ENCODE results near the gene FLNC. TPM values are rescaled to one million over a fixed set of nuclear protein-coding genes. Genes with fewer than 3 reads are reported as not detected.

Gene FLNC
- total RNA-seq, 1 donor from 2014 or later: 16.2 TPM

DNA sequence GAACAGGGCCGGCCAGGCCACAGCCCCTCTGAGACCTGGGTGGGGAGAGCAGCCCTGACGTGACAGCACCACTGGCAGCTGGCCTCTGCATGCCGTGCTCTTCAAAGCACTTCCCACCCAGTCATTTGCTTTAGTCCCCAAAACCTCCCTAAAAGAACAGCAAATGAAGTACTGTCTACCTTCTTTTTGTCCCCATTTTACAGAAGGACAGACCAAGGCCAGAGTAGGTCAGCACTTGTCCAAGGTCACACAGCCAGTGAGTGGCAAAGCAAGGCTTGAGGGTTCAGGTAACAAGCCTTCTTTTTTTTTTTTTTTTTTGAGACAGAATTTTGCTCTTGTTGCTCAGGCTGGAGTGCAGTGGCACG lies 47.5 kb downstream of the FLNC start:
- DNase-seq (ENCODE audit: low spot score): no peak

DNA sequence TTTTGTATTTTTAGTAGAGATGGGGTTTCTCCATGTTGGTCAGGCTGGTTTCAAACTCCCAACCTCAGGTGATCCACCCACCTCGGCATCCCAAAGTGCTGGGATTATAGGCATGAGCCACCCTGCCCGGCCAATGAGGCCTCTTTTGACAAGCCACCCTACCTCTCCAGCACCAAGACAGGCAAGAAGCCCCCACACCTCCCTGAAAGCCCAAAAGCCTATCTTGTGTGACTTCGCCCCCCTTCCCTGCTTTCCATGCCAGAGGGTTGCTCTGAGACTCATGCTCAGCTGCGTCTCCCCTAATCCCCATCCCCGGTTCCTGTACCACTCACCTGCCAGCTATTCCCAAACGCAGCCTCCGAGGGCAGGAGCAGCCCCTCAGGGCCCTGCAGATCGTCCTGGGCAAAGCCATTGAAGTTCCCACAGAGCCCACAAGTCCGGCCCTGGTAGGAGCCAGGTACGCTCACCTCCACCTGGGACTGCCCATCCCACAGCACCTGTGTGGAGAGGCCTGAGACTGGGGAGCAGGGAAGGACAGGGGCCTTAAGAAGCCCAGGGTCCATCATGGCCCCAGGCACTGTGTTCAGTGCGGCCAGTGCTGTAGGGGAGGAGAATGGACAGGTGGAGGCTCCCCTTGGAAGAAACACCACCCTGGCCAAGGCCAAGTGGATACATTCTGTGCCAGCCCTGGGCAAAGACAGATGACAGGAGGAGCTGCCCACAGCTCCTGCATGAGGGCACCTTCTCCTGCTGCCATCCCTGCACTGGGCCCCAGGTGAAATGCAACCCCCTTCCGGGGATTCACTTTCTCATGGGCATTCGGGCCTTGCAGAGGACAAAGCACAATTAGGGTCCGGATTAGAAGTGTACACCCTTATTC lies 48.3 kb downstream of the FLNC start:
- no peak for DNase-seq (ENCODE audit: low spot score)

DNA sequence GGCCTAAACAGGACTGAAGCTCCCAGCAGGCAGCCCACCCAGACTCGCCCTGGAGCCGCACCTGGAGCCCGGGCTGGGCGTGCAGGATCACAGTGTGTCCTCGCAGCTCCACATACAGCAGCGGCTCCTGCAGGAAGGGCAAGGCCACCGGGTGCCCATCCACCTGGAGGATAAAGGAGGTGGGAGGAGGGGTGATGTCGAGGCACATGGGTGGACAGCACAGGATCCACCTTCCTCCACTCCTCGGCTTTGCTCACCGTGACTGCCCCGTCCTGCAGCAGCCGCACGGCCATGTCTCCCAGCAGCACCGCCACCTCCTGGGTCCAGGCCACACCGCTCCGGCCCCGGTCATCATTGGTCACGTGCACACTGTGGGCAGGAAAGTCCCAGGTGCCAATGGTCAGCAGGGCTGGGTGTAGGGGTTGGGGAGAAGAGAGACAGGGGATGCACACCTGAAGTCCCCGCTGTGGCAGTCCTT lies 49.3 kb downstream of the FLNC start:
- DNase-seq (ENCODE audit: low spot score): no peak

DNA sequence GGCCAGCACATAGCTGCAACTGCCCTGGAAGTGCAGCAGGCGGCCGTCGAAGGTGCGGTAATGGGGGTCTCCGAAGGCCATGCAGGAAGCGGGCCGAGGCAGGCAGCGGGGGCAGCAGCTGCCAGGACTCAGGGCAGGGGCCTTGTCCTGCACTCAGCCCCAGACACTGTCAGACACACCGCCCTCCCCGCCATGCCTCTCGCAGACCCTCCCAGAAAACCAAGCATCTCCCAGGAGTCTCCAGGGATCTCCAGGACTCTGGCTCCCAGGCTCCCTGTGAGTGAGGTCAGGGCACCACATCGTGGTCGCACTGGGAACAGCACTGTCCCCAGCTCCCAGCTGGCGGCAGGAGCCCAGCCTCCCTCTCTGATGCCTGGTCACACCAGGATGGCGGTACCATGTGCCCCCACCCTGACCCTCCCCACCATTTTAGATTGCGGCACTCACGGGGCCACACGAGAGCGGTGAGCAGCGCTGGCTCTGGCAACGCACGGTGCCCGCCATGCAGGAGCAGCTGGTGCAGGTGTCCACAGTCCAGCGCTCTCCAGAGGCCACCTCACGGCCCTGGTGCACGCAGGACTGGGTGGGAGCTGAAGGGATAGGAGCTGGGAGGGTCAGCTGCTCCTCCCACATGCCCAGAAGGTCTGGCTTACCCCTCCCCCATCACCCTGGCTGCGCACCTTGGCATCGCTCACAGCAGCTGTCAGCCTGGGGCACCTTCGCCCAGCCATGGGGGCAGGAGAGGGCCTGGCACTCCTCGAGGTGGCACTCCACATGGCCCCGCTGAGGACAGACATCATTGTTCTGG lies 49.9 kb downstream of the FLNC start:
- no peak for DNase-seq (ENCODE audit: low spot score)

DNA sequence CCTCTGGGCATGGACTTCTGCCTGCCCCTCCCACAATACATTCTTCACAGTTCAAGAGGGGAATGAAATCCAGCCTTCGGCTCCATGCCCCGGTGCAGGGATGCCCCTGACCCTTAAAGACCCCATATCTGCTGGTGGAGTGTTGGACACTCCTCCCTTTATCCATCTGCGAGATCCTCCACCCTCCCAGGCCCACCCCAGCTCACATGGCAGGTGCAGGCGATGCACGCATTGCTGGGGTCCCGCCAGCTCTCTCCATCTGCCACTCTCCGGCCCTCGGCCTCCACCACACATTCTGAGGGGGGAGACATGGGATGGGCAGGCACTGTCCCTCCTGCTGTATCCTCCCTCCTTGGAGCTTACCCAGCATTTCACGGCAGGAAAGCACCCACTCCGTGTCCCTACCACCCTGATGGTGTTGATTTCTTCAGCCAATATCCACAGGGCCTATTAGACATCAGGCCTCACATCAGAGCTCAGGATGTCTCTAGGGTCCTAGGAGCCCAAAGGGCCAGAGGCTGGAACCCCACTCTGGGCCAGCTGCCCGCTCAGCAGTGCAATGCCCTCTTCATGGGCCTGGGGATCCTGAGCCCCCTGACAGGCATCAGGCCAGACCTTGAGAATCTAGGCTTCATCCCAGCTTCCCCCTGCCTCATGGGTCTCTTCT lies 50.7 kb downstream of the FLNC start:
- DNase-seq (ENCODE audit: low spot score): no peak

DNA sequence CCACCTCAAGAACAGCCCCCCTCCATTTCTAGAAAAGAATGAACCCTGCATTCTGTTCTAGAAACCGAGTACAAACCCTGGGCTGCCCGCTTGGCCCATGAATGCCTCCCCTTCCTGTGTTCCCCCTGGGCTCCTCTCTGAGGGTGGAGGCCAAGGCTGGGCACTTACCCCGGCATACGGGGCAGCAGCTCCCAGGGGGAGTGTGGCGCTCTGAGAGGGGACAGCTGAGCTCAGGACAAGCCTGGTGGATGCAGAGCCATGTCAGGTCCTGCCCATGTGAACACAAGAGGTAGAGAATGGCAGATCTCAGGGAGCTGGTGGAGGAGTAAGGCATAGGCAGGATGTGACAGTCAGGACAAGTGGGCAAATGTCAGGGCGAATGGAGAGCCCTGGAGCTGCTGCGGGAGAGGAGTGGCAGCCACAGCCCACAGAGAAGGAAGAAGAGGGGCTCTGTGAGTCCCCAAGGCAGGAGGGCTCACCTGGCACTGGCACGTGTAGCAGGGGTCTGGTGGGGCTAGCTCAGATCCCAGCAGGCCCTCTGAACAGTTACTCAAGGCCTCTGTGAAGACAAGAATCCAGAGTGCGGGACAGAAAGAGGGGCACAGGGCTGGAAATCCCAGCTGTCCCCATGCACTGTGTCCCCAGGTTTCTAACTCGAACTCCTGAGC lies 51.4 kb downstream of the FLNC start:
- DNase-seq (ENCODE audit: low spot score): no peak

DNA sequence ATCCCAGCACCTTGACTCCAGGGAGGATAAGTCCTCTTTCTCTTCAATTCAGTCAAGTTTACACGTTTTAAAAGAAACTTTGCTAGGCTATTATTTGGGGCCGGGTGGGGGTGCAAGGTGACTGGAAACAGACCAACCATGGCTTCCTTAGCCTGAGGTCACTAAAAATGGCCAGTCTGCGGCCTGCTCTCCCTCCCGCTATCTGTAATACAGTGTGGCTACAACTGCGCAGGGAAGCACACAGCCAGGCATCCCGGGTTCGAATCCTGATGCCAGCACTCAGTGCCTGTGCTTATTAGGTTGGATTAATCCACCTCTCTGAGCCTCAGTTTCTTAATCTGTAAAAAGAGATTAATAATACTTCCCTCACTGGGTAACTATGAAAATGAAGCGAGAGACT lies 51.9 kb downstream of the FLNC start:
- no peak for DNase-seq (ENCODE audit: low spot score)

DNA sequence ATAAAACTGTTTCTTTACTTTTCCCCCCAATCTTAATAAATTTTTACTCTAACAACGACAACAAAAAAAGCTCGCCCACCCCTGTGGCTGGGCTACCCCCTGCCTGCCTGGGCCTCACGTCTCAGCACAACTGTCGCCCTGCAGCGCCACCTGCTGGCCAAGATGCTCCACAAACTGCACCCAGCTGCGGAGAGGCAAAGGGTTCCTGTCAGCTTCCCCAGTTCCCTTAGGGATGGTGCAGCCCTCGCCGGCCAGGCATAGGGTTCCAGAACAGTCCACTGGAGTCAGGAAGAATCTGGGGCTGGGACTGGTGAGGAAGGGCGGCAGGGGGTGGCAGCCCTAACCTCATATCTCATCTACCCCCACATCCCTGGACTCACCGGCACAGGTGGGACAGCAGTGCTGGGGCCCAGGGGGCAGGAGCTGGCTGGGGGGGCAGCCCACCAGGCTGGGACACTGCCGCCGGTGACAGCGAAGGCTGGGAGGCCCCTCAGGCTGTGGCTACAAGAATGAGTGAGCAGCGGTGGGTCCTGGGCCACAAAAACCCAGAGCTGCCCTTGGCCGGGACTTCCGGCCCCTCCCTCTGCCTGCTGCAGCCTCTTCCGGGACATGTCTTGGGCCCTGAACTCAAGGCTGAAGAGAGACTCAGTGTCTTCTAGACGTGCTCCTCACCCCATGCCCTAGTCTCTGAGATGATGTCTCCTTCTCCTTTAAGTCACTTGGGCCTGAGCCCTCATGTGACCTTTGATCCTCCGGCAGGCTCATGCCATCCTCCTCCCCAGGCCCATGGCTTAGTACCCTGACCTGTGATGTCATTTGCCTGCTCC lies 53.6 kb downstream of the FLNC start:
- DNase-seq (ENCODE audit: low spot score): peak; percentile 92

DNA sequence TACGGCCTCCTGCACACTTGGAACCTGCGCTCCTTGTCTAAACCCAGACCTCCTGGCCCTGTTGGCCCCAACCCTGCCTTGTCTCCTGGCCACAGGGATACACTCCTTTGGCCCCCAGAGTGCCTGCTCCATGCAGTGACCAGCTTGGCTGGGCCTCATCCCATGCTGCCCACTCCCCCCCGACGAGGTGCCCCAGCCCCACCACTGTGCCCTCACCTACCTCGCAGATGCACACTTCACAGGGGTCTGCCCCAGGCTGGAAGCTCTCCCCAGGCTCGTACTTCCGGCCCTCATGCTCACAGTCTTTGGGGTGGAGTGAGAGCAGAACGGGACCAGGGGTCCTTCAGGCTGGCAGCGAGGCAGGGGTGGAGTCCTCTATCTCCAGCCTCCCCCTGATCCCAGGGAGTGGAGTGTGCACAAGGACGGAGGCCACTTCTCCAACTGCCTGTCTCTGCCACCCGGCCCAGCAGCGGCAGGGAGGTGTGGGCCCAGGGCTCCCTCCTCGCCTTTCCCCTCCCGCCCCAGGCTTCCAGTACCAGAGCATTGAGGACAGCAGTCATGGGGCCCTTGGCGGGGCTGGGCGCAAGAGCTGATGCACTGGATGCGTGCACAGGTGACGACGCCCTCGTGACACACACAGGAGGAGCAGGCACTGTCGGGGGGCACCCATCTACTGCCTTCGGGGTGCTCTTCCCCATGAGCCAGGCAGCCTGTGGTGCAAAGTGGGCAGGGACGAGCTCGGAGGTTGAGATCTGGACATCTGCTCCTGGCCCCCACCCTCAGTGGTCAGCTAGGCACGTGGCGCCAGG lies 54.6 kb downstream of the FLNC start:
- DNase-seq (ENCODE audit: low spot score): no peak

DNA sequence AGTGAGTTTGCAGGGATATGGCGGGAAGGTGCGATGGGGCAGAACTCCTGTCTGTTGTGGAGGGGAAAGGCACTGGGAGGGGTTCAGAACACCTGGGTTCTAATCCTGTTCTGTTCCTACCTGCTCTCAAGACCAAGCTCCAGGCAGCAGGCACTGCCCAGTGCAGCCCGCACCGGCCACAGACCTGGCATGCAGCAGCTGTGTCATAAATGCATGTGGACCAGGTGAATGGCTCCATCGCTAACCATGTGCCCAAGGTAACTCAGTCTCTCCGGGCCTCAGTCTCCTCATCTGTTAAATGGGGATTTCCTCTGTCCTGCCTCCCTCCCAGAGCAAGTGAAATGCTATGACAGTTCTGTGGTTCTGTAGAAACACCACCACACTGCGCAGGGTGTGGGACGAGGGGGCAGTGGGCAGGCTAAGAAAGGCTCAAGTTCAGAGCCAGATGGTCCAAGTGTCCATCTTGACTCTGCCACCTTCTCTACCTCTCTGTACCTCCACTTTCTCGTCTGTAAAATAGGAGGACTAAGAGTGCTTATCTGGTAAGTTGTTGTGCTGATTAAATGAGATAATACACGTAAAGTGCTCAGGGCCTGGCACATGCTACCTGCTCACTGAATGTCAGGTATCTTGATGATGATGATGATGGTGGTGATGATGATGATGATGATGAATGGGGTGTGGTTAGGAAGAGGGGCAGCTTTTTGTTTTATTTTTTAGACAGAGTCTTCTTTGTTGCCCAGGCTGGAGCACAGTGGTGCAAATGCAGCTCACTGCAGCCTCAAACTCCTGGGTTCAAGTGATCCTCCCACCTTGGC lies 55.4 kb downstream of the FLNC start:
- no peak for DNase-seq (ENCODE audit: low spot score)

DNA sequence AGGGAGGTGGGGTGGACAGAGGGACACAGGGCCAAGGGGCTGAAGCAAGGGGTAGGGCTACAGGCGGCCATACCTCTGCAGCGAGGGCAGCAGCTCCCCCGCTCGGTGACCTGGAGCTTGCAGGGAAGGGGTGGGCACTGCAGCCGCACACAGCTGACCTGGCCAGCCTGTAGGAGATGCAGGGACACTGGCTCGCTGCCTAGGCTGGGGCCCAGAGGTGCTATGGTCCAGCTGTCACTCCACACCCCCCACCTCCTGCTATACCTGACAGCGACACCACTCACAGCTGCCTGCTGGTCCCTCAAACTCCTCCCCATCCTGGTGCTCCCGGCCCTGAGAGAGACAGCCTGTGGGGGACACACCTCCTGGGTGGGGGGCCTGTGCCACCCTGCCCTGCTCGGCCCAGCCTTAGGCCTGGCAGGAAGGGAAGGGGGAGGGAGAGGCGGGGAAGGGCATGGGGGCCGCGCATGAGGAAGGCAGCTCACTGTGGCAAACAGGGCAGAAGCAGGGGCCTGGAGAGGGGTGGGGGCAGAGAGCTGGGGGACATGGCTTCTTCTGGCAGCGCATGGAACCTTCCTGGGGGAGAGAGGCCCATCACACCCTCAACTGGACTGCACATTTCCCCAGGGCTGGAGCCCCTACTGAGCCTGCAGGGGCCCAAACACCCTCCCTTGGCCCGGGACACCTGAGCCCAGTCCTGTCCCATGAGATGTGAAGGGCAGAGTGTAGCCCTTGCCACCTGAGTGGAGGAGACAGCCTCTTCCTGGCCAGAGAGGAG lies 56.4 kb downstream of the FLNC start:
- no peak for DNase-seq (ENCODE audit: low spot score)

DNA sequence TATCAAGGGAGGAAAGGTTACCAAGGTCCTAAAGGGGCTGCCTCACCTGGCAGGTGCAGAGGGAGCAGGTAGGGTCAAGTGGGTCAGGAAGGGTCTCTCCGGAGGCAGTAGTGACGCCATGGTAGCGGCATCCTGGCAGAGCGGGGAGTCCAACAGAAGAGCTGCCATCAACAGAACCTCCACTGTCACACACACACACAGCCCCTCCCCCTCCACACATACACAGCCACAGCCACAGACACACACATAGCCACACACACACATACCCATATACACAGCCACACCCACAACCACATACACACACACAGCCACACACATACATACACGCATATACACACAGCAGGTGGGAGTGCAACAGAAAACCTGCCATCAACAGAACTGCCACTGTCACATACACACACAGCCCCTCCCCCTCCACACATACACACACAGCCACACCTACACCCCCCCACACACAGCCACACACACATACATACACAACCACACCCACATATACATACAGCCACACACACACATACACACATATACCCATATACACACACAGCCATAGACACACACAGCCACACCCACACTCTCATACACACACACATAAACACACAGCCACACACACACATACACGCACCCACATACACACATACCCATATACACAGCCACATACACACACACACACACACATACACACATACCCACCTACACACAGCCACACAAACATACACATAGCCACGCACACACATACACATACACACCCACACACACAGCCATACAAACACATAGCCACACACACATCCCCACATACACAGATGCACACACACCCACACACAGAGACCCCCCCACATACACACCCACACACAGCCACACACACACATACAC lies 57.2 kb downstream of the FLNC start:
- no peak for DNase-seq (ENCODE audit: low spot score)

DNA sequence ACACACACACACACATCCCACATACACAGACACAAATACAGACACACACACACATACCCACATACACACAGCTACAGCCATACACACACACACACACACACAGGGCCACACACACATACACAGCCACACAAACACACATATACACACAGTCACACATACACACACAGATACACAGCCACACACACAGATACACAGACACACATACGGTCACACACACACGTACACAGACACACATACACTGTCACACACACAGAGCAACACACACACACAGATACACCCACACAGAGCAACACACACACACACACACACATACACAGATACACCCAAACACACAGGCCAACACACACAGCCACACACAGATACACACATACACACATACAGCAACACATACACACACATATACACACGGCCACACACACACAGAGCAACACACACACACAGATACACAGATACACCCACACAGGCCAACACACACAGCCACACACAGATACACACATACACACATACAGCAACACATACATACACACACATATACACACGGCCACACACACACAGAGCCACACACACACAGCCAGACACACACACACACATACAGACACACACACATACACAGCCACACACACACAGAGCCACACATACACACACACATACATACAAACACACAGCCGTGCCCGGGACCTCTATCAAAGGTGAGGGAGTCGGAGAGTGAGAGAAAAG lies 58.0 kb downstream of the FLNC start:
- no peak for DNase-seq (ENCODE audit: low spot score)

DNA sequence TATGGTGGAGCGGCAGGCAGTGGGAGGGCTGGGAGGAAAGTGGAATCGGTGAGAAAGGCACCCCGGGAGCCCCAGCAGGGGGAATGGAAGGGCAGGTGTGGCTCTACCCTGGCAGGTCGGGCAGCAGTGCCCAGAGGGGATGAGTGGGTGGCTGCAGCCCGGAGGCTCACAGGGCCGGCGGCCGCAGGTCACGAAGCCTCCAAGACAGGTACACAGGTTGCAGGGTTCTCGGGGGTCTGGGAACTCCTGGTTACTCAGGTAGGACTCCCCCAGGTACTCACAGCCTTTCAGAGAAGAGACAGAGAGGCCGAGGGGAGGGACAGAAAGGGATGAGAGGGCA lies 58.5 kb downstream of the FLNC start:
- DNase-seq (ENCODE audit: low spot score): no peak

DNA sequence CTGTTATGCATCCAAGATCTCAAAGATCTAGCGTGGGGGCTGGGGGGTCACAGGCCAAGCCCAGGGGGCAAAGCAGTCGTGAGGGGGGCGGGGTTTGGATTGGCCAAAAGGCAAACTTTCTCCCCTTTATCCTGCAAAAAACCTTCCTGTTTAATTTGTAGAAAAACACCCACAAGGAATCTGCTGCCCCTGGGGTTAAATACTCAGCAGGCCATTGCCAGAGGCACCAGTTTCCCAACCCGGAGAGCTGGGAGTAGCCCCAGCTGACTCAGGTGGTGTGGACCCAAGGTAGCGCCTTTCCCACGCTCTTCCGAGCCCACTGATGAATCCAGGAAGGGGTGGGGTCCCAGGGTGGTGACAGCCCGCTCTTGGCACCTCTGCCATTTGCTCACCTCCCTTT lies 58.9 kb downstream of the FLNC start:
- DNase-seq (ENCODE audit: low spot score): no peak

Data from mesenteric fat pad (tissue), 1 donor.